PC-9 (cell line): ENCODE measurements around the gene BAIAP3. TPM values are rescaled to one million over a fixed set of nuclear protein-coding genes. Genes with fewer than 3 reads are reported as not detected.

Source experiments
- BruUV-seq: library from RNA; stranded (reverse); fragments of 400-500 nt; replicated peaks from 2 replicates; lab custom pipeline; 2021; lab: Mats Ljungman, UMichigan
- CTCF ChIA-PET: fragments of 300-600 bp; sonication (Branson Sonifier 250); formaldehyde crosslinking; loops from one replicate; lab custom pipeline; 2022; ENCODE audit warnings: antibody characterized with exemption; lab: Charles Lee
- POLR2A ChIA-PET: fragments of 300-600 bp; sonication (Branson Sonifier 250); formaldehyde crosslinking; loops from one replicate; lab custom pipeline; 2022; ENCODE audit warnings: antibody characterized with exemption; ENCODE audit not compliant: unreplicated experiment; lab: Charles Lee
- DNase-seq, 2 experiments: peaks; one replicate each; pipeline versions ENCODE4 v3.0.0 to v3.0.0-alpha.2; 2015 to 2022; ENCODE audit warnings: mixed read lengths in 1 of 2
- H2AFZ ChIP-seq: fragments of 200-600 bp; sonication (generic); 2 replicates; pipeline ENCODE4 v1.8.1; 2017; ENCODE audit warnings: antibody characterized with exemption
- H3F3A ChIP-seq: fragments of 200-600 bp; sonication (generic); 2 replicates; pipeline ENCODE4 v1.8.1; 2017; ENCODE audit warnings: antibody characterized with exemption, mild to moderate bottlenecking, low read depth; ENCODE audit not compliant: insufficient read depth
- H3K27ac ChIP-seq: fragments of 200-600 bp; sonication (generic); 2 replicates; pipeline ENCODE4 v1.6.1; 2016; ENCODE audit warnings: mixed run types
- H3K27me3 ChIP-seq: fragments of 200-600 bp; sonication (generic); 2 replicates; pipeline ENCODE4 v1.6.1; 2016; ENCODE audit warnings: low read depth, mixed run types; ENCODE audit not compliant: insufficient read depth
- H3K36me3 ChIP-seq: fragments of 200-600 bp; sonication (generic); 2 replicates; pipeline ENCODE4 v1.6.1; 2016; ENCODE audit warnings: low read depth, mixed run types
- H3K4me1 ChIP-seq: fragments of 200-600 bp; sonication (generic); replicated peaks from 2 replicates; pipeline ENCODE4 v1.6.1; 2016; ENCODE audit warnings: mixed run types; ENCODE audit not compliant: insufficient read depth
- H3K4me2 ChIP-seq: fragments of 200-600 bp; sonication (generic); 2 replicates; pipeline ENCODE4 v1.6.1; 2017; ENCODE audit warnings: mixed run types
- H3K4me3 ChIP-seq: fragments of 200-600 bp; sonication (generic); 2 replicates; pipeline ENCODE4 v1.6.1; 2016; ENCODE audit warnings: mixed run types
- H3K79me2 ChIP-seq: fragments of 200-600 bp; sonication (generic); 2 replicates; pipeline ENCODE4 v1.6.1; 2017; ENCODE audit warnings: low read depth, mixed run types
- H3K9me2 ChIP-seq: fragments of 200-600 bp; sonication (generic); 2 replicates; pipeline ENCODE4 v1.8.1; 2017; ENCODE audit warnings: mild to moderate bottlenecking; ENCODE audit not compliant: insufficient read depth
- H3K9me3 ChIP-seq: fragments of 200-600 bp; sonication (generic); 2 replicates; pipeline ENCODE4 v1.8.1; 2016; ENCODE audit warnings: low read depth; ENCODE audit not compliant: insufficient read depth
- H4K20me1 ChIP-seq: fragments of 200-600 bp; sonication (generic); 2 replicates; pipeline ENCODE4 v1.8.1; 2017; ENCODE audit not compliant: insufficient read depth
- EZH2 ChIP-seq: fragments of 200-600 bp; sonication (generic); IDR thresholded peaks from 2 replicates; pipeline ENCODE4 v1.8.0; 2017; ENCODE audit warnings: antibody characterized with exemption, low read depth
- intact Hi-C: fragments of 100-400 bp; cut with micrococcal nuclease; formaldehyde crosslinking; loops from one replicate; pipeline ENCODE4 v1.10.0; 2022; ENCODE audit not compliant: unreplicated experiment
- total RNA-seq: library from RNA; stranded (reverse); gene quantifications from 2 replicates; pipeline ENCODE4 v1.2.3, GENCODE V29; 2021
- TF ChIP-seq, protein P1 (sequence below): fragments of 200-600 bp; sonication (generic); conservative IDR thresholded peaks from 2 replicates; pipeline ENCODE4 v1.6.1; 2017; ENCODE audit warnings: mixed run types, antibody characterized with exemption, mild to moderate bottlenecking, moderate library complexity

BAIAP3 gene
- total RNA-seq, 1 experiment from 2014 or later: 35.0 TPM

DNA sequence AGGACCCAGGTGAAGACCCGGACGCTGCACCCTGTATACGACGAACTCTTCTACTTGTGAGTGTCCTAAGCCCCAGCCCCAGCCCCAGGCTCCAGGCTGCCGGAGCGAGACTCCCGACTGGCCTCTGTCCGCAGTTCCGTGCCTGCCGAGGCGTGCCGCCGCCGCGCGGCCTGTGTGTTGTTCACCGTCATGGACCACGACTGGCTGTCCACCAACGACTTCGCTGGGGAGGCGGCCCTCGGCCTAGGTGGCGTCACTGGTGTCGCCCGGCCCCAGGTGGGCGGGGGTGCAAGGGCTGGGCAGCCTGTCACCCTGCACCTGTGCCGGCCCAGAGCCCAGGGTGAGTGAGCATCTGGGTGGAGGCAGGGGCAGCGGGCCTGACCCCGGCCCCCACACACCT is 14.5 kb downstream of the BAIAP3 start:
- Histone ChIP-seq H3K36me3 (no peaks in the 10 kb centered on the region), H3K4me1 (peaks cover 13% of the 10 kb centered on the region), H3K4me2 (no peak overlapping the region), H4K20me1 (no peaks in the 10 kb centered on the region), H3K4me3 (no peak overlapping the region), H3K9me3 (no peaks in the 10 kb centered on the region), H3K27me3 (no peaks in the 10 kb centered on the region), H3K79me2 (peaks cover 25% of the 10 kb centered on the region), H3K27ac (no peak overlapping the region), H3F3A (peaks cover 6% of the 10 kb centered on the region; the same call in 1 of the 2 replicates), H2AFZ (no peak overlapping the region), H3K9me2 (no peaks in the 10 kb centered on the region)
- no peak for DNase-seq
- ChIA-PET POLR2A (no interaction called here), CTCF (no interaction called here)
- intact Hi-C loops: no loop called here
- no TSS peak for BruUV-seq
- TF ChIP-seq, protein P1, sequence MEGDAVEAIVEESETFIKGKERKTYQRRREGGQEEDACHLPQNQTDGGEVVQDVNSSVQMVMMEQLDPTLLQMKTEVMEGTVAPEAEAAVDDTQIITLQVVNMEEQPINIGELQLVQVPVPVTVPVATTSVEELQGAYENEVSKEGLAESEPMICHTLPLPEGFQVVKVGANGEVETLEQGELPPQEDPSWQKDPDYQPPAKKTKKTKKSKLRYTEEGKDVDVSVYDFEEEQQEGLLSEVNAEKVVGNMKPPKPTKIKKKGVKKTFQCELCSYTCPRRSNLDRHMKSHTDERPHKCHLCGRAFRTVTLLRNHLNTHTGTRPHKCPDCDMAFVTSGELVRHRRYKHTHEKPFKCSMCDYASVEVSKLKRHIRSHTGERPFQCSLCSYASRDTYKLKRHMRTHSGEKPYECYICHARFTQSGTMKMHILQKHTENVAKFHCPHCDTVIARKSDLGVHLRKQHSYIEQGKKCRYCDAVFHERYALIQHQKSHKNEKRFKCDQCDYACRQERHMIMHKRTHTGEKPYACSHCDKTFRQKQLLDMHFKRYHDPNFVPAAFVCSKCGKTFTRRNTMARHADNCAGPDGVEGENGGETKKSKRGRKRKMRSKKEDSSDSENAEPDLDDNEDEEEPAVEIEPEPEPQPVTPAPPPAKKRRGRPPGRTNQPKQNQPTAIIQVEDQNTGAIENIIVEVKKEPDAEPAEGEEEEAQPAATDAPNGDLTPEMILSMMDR: no peak
- no peak for TF ChIP-seq EZH2

DNA sequence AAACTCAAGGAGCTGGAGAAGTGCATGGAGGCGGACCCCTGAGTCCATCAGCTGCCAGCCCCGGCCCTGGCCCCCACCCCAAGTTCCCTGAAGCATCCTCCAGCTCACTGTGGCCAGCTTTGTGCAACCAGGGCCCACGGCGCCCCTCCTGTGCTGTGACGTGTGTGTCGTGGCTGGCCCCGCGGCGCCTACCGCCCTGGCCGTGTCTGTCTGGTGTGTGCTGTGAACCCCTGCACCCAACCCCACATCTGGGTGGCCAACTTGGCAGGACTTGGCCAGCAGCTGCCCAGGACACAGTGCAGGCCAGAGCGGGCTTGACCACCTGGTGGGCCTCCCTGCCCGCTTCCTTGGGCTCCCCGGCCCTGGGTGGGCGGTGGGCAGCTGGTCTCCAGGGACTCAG is 15.0 kb downstream of the BAIAP3 start:
- H4K20me1 ChIP-seq: 0 out of 2 replicates have a peak, but pooled peaks cover under 1% of the 10 kb centered on the region
- BruUV-seq: no TSS peak
- no peak for DNase-seq
- no peaks in the 10 kb centered on the region for H3K36me3 ChIP-seq
- no peaks in the 10 kb centered on the region for H3K9me2 ChIP-seq
- H3K9me3 ChIP-seq: no peaks in the 10 kb centered on the region
- peaks cover 30% of the 10 kb centered on the region for H3K79me2 ChIP-seq
- TF ChIP-seq, protein P1: no peak
- no peak for TF ChIP-seq EZH2
- H3K27ac ChIP-seq: no peak overlapping the region
- H3K4me2 ChIP-seq: no peak overlapping the region
- POLR2A ChIA-PET: no interaction called here
- H2AFZ ChIP-seq: no peak overlapping the region
- CTCF ChIA-PET: no interaction called here
- peaks cover 11% of the 10 kb centered on the region; the same call in 1 of the 2 replicates for H3F3A ChIP-seq
- intact Hi-C loops: no loop called here
- peaks cover 17% of the 10 kb centered on the region for H3K4me1 ChIP-seq
- H3K4me3 ChIP-seq: no peak overlapping the region
- no peaks in the 10 kb centered on the region for H3K27me3 ChIP-seq

DNA sequence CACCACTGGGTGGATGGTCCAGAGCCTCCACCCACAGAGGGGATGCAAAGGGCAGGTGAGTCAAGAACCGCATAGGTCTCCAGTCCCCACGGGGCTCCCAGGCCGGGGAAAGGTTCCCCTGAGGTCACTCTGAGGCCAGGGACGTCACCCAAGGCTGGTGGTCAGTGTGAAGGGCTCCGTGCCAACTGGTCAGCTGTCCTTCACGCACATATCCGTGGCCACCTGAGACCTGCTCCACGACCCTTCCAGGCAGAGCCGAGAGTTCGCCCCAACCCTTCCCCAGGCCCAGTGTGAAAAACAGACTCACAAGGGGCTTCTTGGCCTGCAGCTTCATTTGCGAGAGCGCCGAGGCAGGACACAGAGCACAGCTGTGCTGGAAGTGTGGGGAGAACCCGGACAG is 15.5 kb downstream of the BAIAP3 start:
- H2AFZ ChIP-seq: no peak overlapping the region
- H3K36me3 ChIP-seq: no peaks in the 10 kb centered on the region
- no peaks in the 10 kb centered on the region for H3K27me3 ChIP-seq
- H3K9me2 ChIP-seq: no peaks in the 10 kb centered on the region
- H3K9me3 ChIP-seq: no peaks in the 10 kb centered on the region
- peaks cover 11% of the 10 kb centered on the region; the same call in 1 of the 2 replicates for H3F3A ChIP-seq
- ChIA-PET CTCF (no interaction called here), POLR2A (no interaction called here)
- DNase-seq: no peak
- peaks cover 17% of the 10 kb centered on the region for H3K4me1 ChIP-seq
- BruUV-seq: no TSS peak
- H3K4me3 ChIP-seq: no peak overlapping the region
- TF ChIP-seq, protein P1: no peak
- no peak for TF ChIP-seq EZH2
- peaks cover 35% of the 10 kb centered on the region for H3K79me2 ChIP-seq
- no peak overlapping the region for H3K27ac ChIP-seq
- intact Hi-C loops: no loop called here
- H3K4me2 ChIP-seq: no peak overlapping the region
- 0 out of 2 replicates have a peak, but pooled peaks cover 3% of the 10 kb centered on the region for H4K20me1 ChIP-seq
